H9 (cell line): ENCODE measurements around the gene KRTAP10-3. TPM values are rescaled to one million over a fixed set of nuclear protein-coding genes. Genes with fewer than 3 reads are reported as not detected.

ENCODE experiments used
- DNase-seq: peaks from one replicate; pipeline ENCODE4 v3.0.0-alpha.2; 2017
- H2AFZ ChIP-seq: one replicate; pipeline ENCODE4 v1.6.1; 2013; ENCODE audit warnings: mild to moderate bottlenecking, low read length, control low read depth, moderate library complexity
- H2AK5ac ChIP-seq: 2 replicates; pipeline ENCODE4 v1.6.1; 2013; ENCODE audit warnings: low read length, control low read depth, mixed read lengths; ENCODE audit not compliant: insufficient read length
- H2BK120ac ChIP-seq: one replicate; pipeline ENCODE4 v1.6.1; 2013; ENCODE audit warnings: low read depth, mild to moderate bottlenecking, low read length, control low read depth, inconsistent platforms; ENCODE audit not compliant: poor library complexity, severe bottlenecking
- H2BK12ac ChIP-seq: 2 replicates; pipeline ENCODE4 v1.6.1; 2013; ENCODE audit warnings: low read length, control low read depth, mixed read lengths, low read depth; ENCODE audit not compliant: insufficient read length
- H2BK15ac ChIP-seq: 2 replicates; pipeline ENCODE4 v1.6.1; 2013; ENCODE audit warnings: low read depth, low read length, control low read depth
- H2BK20ac ChIP-seq: one replicate; pipeline ENCODE4 v1.6.1; 2013; ENCODE audit warnings: low read depth, mild to moderate bottlenecking, low read length, control low read depth, inconsistent platforms; ENCODE audit not compliant: poor library complexity, severe bottlenecking
- H2BK5ac ChIP-seq: 2 replicates; pipeline ENCODE4 v1.6.1; 2013; ENCODE audit warnings: low read length, control low read depth, mixed read lengths; ENCODE audit not compliant: insufficient read length
- H3K14ac ChIP-seq: 2 replicates; pipeline ENCODE4 v1.6.1; 2013; ENCODE audit warnings: low read length, control low read depth; ENCODE audit not compliant: insufficient read depth
- H3K18ac ChIP-seq: 2 replicates; pipeline ENCODE4 v1.6.1; 2013; ENCODE audit warnings: low read depth, mild to moderate bottlenecking, mixed read lengths, low read length, control low read depth; ENCODE audit not compliant: insufficient read length
- H3K23ac ChIP-seq: 2 replicates; pipeline ENCODE4 v1.6.1; 2013; ENCODE audit warnings: low read length, control low read depth, mixed read lengths, low read depth; ENCODE audit not compliant: insufficient read length
- H3K23me2 ChIP-seq: 2 replicates; pipeline ENCODE4 v1.6.1; 2013; ENCODE audit warnings: low read depth, mild to moderate bottlenecking, mixed read lengths, low read length, control low read depth; ENCODE audit not compliant: insufficient read length, poor library complexity, severe bottlenecking
- H3K27ac ChIP-seq: 2 replicates; pipeline ENCODE4 v1.5.1; 2013; ENCODE audit warnings: low read length, control low read depth, mixed read lengths, low read depth; ENCODE audit not compliant: insufficient read length
- H3K27me3 ChIP-seq: 2 replicates; pipeline ENCODE4 v1.6.1; 2013; ENCODE audit warnings: low read length, control low read depth, inconsistent platforms; ENCODE audit not compliant: insufficient read depth
- H3K4ac ChIP-seq: 2 replicates; pipeline ENCODE4 v1.6.1; 2013; ENCODE audit warnings: low read depth, mild to moderate bottlenecking, control low read depth, inconsistent platforms, low read length, moderate library complexity
- H3K4me1 ChIP-seq: 2 replicates; pipeline ENCODE4 v1.6.1; 2013; ENCODE audit warnings: low read length, control low read depth, inconsistent platforms; ENCODE audit not compliant: insufficient read depth
- H3K4me2 ChIP-seq: 2 replicates; pipeline ENCODE4 v1.6.1; 2013; ENCODE audit warnings: low read length, control low read depth, mixed read lengths; ENCODE audit not compliant: insufficient read length, insufficient read depth
- H3K56ac ChIP-seq: 2 replicates; pipeline ENCODE4 v1.6.1; 2013; ENCODE audit warnings: low read depth, mild to moderate bottlenecking, mixed read lengths, low read length, control low read depth; ENCODE audit not compliant: insufficient read length
- H3K79me1 ChIP-seq: 2 replicates; pipeline ENCODE4 v1.6.1; 2013; ENCODE audit warnings: low read depth, mild to moderate bottlenecking, moderate library complexity, low read length, control low read depth, inconsistent platforms; ENCODE audit not compliant: insufficient read depth, poor library complexity, severe bottlenecking
- H3K79me2 ChIP-seq: 2 replicates; pipeline ENCODE4 v1.6.1; 2013; ENCODE audit warnings: low read length, control low read depth, inconsistent platforms; ENCODE audit not compliant: insufficient read depth
- H3K9ac ChIP-seq: 2 replicates; pipeline ENCODE4 v1.6.1; 2013; ENCODE audit warnings: low read length, control low read depth, mixed read lengths; ENCODE audit not compliant: insufficient read length; ENCODE audit errors: extremely low read depth
- H3K9me3 ChIP-seq: one replicate; pipeline ENCODE4 v1.6.1; 2013; ENCODE audit warnings: low read depth, low read length, inconsistent platforms; ENCODE audit not compliant: control insufficient read depth
- H3T11ph ChIP-seq: one replicate; pipeline ENCODE4 v1.6.1; 2013; ENCODE audit warnings: mild to moderate bottlenecking, low read length, control low read depth, inconsistent platforms
- H4K20me1 ChIP-seq: one replicate; pipeline ENCODE4 v1.6.1; 2013; ENCODE audit not compliant: control insufficient read depth, insufficient read length, insufficient read depth
- H4K5ac ChIP-seq: 2 replicates; pipeline ENCODE4 v1.6.1; 2013; ENCODE audit warnings: low read depth, mild to moderate bottlenecking, mixed read lengths, low read length, control low read depth; ENCODE audit not compliant: insufficient read length
- H4K8ac ChIP-seq: replicated peaks from 2 replicates; pipeline ENCODE4 v1.6.1; 2013; ENCODE audit warnings: low read length, control low read depth, mixed read lengths, low read depth; ENCODE audit not compliant: insufficient read length
- H4K91ac ChIP-seq: 2 replicates; pipeline ENCODE4 v1.6.1; 2013; ENCODE audit warnings: low read depth, mild to moderate bottlenecking, moderate library complexity, mixed read lengths, low read length, control low read depth; ENCODE audit not compliant: insufficient read length
- H3K27ac Mint-ChIP-seq, 3 experiments: 2 replicates in 2 of 3; 3 replicates in 1 of 3; pipeline ENCODE4 v1.8.0; 2020 to 2021; ENCODE audit warnings: mixed read lengths in 3 of 3, mild to moderate bottlenecking in 1 of 3, moderate library complexity in 1 of 3
- H3K27me3 Mint-ChIP-seq: 2 replicates; pipeline ENCODE4 v1.8.0; 2021; ENCODE audit warnings: low read depth, mild to moderate bottlenecking, moderate library complexity, mixed read lengths
- H3K36me3 Mint-ChIP-seq, 3 experiments: 2 replicates in 2 of 3; 3 replicates in 1 of 3; pipeline ENCODE4 v1.8.0; 2020 to 2021; ENCODE audit warnings: low read depth in 3 of 3, mixed read lengths in 3 of 3; ENCODE audit not compliant: insufficient read depth in 1 of 3
- H3K4me1 Mint-ChIP-seq, 2 experiments: 2 replicates each; pipeline ENCODE4 v1.8.0; 2020; ENCODE audit warnings: mixed read lengths in 2 of 2
- H3K4me3 Mint-ChIP-seq, 2 experiments: 2 replicates in 1 of 2; 3 replicates in 1 of 2; pipeline ENCODE4 v1.8.0; 2020 to 2021; ENCODE audit warnings: mild to moderate bottlenecking in 2 of 2, mixed read lengths in 2 of 2, moderate library complexity in 1 of 2
- H3K9me3 Mint-ChIP-seq, 2 experiments: 2 replicates in 1 of 2; 3 replicates in 1 of 2; pipeline ENCODE4 v1.8.0; 2020; ENCODE audit warnings: mild to moderate bottlenecking in 2 of 2, mixed read lengths in 2 of 2, moderate library complexity in 1 of 2
- CTCF ChIP-seq: fragments of 200-600 bp; sonication (generic); conservative IDR thresholded peaks from 3 replicates; pipeline ENCODE4 v1.8.0; 2021; ENCODE audit warnings: antibody characterized with exemption, mild to moderate bottlenecking
- WGBS: extraction: QIAGEN DNeasy Blood & Tissue Kit; methylation state at CpG from one replicate; pipeline ENCODE4 v1.1.7; 2013; ENCODE audit warnings: missing lambda C conversion rate, low lambda C conversion rate, mixed read lengths; ENCODE audit not compliant: insufficient read length; ENCODE audit errors: extremely low coverage; 5-methylcytosine and 5-hydroxymethylcytosine counted together
- total RNA-seq: library from RNA; stranded (reverse); gene quantifications from 2 replicates; pipeline ENCODE4 v1.2.1, GENCODE V29; 2021

KRTAP10-3 gene
- total RNA-seq, 1 experiment from 2014 or later = not detected

GRCh38 chr21:44532712-44533111, 25.9 kb downstream of the KRTAP10-3 start:
- Histone ChIP-seq H3K56ac (no peak overlapping the region), H2BK20ac (no peak overlapping the region), H4K8ac (no peak overlapping the region), H2BK5ac (no peak overlapping the region), H3K23ac (no peak overlapping the region), H3K4ac (no peak overlapping the region), H2AK5ac (no peak overlapping the region), H4K20me1 (no peaks in the 10 kb centered on the region), H4K5ac (no peak overlapping the region), H3K27ac (no peak overlapping the region), H3K9ac (no peak overlapping the region), H2AFZ (no peak overlapping the region), H3K4me1 (no peaks in the 10 kb centered on the region; the same call in 1 of the 2 replicates), H3K79me2 (no peaks in the 10 kb centered on the region), H4K91ac (no peak overlapping the region), H3T11ph (no peak overlapping the region), H3K27me3 (no peaks in the 10 kb centered on the region), H3K14ac (no peak overlapping the region), H3K9me3 (no peaks in the 10 kb centered on the region), H3K18ac (no peak overlapping the region), H3K23me2 (no peaks in the 10 kb centered on the region), H2BK120ac (no peak overlapping the region), H3K4me2 (no peak overlapping the region), H3K79me1 (no peaks in the 10 kb centered on the region), H2BK15ac (no peak overlapping the region), H2BK12ac (no peak overlapping the region)
- Mint-ChIP-seq H3K27me3 (no peaks in the 10 kb centered on the region; the same call in none of the 2 replicates), H3K36me3 (peaks cover 0 to 5% (median 0%) of the 10 kb centered on the region in 3 experiments; a peak in 1 of 7 replicates), H3K4me1 (peaks cover 2 to 8% of the 10 kb centered on the region in 2 experiments; a peak in 3 of 4 replicates), H3K9me3 (peaks cover 0 to 5% of the 10 kb centered on the region in 2 experiments; a peak in 2 of 5 replicates), H3K4me3 (no peak overlapping the region), H3K27ac (no peak overlapping the region)
- DNase-seq = peak; percentile 27
- TF ChIP-seq CTCF = no peak
- no CpG with 5 or more reads among the region's 16 CpGs for WGBS
